Stimulated activated naive CD4-positive, alpha-beta T cell (primary cell): Measurements from ENCODE around the gene SNAPC4.

ENCODE experiments used
- DNase-seq, 6 experiments: peaks; one replicate each; lab custom pipeline; 2025; lab: John Stamatoyannopoulos, UW

SNAPC4 gene

DNA sequence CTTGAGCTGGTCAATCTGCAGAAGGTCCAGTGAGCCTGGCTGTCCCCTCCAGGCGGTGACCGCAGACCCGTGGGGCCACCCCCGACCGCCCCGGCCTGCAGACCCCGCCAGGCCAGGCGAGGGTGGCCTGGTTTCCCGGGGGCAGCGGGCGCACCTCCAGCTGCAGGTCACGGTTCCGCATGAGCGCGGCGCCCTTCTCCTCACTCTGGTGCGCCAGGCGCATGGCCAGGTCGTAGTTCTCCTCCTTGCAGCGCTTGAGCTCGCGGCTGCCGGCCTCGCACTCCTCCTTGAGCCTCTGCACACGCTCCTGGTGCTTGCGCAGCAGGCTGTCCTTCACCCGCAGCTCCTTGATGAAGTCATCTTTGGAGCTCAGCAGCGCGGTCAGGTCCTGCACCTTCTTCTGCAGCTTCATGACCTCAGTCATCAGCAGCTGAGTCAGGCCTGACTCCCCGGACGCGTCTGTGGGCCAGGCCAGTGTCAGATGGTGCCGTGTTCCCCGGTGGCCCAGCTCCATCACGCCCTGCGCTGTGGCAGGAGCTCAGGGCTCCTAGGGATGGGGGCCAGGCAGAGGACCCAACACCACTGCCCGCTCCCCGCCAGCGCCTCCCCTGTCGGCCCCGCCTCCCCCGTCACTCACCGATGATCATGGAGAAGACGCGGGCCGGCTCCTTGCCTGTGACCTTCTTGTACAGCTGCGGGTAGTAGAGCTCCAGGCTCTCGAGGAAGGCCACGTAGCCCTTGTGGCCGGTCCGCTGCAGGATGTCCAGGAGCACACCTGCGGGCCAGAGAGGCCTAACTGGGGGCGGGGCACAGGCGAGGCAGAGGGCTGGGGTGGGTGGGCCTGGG lies 29.1 kb downstream of the SNAPC4 start:
- no peak for DNase-seq

GRCh38 chr9:136370037-136370436 lies 29.9 kb downstream of the SNAPC4 start:
- no peak for DNase-seq

GRCh38 chr9:136368190-136368589 lies 31.8 kb downstream of the SNAPC4 start:
- no peak for DNase-seq

GRCh38 chr9:136367296-136368145 lies 32.4 kb downstream of the SNAPC4 start:
- no peak for DNase-seq

DNA sequence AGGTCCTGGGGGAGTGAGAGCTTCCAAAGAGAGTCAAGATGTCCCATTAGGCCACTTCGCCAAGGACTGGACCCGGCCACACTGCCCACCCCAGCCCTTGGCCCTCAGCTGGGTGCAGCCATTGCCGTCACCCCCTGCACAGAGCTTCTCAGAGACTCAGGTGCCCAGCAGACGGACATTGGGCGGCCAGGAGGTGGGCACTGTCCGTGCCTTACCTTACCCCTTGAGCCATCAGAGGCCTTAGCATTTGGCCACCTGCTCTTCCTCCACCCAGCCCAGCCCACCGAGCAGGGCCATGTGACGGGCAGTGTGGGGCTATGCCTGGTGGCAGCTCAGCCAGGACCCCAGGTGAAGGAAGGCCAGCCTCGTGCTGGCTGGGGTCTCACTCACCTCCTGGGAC lies 33.1 kb downstream of the SNAPC4 start:
- no peak for DNase-seq

DNA sequence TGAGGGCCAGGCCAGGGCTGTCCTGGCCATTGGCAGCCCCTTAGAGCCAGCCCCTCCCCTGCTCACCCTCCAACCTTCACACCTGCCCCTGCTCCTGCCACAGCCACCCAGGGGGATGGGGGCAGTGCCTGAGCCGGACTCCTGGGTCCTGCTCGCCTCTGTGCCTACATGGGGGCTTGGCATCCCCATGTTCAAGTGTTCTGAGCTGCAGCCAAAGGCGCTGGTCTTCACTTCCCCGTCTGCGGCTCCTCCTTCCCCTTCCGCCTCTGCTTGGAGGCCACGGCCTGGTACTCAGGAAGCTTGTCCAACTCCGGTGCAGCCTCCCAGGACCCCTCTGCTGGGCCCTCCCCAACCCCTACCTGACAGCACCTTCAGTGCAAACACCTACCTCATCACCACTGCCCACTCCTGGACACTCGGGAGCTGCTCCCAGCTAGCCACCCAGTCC lies 34.2 kb downstream of the SNAPC4 start:
- no peak for DNase-seq

GRCh38 chr9:136364942-136365774 lies 34.8 kb downstream of the SNAPC4 start:
- DNase-seq: no peak

DNA sequence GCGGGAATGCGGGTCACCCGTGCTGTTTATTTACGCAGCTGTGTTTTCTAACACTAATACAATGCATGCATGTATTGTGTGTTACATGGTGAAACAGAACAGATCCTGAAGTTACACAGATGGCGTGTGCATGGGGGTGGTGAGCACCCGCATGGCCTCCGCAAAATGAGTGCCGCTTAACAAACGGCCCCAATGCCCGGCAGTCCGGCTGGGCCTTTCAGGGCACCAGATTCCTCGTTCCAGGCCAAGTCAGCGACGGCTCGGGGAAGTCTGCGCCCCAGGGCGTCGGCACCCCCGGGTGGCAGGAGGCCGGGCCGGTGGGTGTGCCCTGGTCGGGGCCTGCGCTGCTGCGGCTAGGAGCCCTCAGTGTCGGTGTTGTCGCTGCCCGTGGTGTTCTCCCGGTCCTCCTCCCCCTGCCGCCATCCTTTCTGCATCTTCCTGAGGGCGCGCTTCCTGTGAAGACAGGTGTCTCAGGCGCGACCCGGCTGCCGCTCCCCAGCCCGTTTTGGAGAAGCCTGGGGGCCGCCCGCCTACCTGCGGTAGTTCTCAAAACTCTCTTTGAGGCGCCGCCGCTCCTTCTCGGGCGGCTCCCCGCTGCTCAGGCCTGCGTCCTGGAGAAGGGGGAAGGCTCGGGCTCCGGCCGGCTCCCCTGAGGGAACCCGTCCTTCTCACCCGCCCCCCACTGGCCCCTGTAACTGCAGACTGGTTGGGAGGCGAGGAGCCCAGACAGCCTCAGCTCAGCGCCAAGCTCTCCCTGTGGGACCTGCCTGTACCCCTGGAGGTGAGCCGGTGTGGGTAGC lies 35.8 kb downstream of the SNAPC4 start:
- DNase-seq: peak in 1 of 6 experiments; percentile 10

DNA sequence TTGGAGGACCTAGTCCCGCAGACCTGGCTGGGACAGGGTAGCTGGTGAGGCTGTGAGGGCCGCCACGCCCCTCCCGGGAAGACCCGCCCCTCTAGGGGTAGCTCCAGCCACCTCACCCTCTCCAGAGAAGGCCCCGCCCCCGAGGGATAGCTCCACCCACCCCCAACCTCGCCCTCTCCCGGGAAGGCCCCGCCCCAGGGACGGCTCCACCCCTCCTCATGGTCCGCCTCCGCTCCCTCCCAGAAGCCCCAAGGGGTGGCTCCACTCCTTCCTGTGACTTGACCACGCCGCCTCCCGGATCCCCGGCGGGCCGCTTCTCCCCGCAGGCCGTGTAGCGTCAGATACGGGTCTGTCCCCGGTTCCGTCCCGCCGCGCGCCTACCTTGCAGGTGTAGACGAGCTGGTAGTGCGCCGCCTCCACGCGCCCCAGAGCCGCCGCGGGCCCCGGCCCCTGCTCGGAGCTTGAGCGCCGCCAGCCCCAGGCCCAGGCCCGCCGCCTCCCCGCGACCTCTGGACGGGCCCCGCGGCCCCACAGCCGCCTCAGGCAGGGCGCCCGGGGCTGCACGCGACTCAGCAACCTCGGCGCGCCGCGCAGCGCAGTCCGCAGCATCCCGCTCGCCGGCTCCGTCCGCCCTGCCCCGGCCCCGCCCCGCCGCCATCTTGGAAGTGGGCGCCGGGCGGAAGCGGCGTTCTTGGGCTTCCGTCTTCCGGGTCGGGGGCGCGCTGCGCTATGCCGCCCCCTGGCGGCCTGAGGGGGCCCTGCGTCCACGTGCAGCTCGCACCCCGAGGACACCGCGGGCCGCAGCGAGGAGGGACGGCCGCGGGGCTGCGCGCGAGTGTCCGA lies 36.6 kb downstream of the SNAPC4 start, which contains the start of gene DNLZ:
Gene DNLZ, minus strand, starts transcription at position 639 of the 843 bp plus-strand sequence. Its CDS starts 30 bp downstream, at position 609.
- peak; percentile 80 to 96 (median 90) for DNase-seq

- no peak for DNase-seq
Measured at GRCh38 chr9:136362450-136362784, 37.6 kb downstream of the SNAPC4 start.

GRCh38 chr9:136361754-136362449 lies 38.1 kb downstream of the SNAPC4 start:
- no peak for DNase-seq

DNA sequence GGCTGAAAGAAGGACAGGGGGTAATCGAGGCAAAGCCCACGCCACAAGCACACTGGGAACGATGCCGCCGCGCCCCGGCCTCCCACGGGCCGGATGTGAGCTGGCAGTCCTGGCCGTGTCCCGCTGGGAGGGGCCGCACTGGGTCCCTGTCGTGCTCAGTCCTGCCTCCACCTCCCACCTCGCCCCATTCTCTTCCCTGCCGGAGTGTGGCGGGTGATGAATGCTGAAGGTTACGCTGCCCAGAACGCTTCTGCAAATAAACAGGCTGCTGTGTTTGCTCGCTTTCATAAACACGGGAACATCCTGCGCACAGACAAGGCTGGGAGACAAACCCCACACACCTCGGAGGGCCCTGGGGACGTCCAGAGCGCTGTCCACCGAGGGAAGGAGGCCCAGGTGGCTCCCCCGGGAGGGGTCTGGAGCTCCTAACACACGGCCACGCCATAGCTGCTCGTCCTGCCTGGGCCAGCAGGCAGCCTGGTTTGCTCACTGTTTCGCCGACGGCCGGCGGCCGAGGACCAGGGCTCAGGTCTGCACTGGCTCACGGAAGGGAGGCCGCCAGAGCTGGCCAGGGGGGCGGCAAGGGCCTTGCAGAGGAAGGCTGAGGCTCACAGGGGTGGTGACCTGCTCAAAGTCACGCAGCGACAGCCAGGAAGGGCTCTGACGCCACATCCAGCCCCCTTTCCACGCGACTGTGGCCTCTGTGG lies 38.8 kb downstream of the SNAPC4 start:
- DNase-seq: no peak

GRCh38 chr9:136359774-136360718 lies 39.9 kb downstream of the SNAPC4 start:
- no peak for DNase-seq

GRCh38 chr9:136358888-136359287 lies 41.1 kb downstream of the SNAPC4 start:
- DNase-seq: no peak

- DNase-seq: no peak
Measured at GRCh38 chr9:136358016-136358415, 42.0 kb downstream of the SNAPC4 start.

DNA sequence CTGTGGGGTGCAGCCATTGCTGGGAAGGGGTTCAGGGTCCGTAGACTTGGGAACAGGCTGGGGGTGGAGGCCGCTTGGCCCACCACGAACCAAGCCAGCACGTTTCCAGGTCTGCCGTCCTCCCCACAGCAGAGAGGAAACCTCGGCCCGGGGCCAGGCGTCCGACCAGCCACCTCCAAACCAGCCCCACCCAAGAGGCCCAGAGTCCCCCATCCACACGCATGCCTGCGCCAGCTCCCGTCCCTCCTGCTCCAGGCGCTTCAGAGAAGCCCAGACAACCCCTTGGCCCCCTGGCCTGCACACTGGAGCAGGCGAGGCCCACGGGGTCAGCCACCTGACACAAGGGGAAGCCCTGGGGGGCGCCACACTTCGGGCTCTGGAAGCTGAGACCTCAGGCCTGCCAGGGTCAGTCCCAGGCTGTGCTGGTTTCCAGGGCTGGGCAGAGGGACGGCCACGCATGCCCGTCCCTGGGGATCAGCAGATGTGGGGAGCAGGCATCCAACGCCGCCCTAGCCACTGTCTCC lies 42.7 kb downstream of the SNAPC4 start:
- DNase-seq: no peak
